HG03095 (cell line): ENCODE data around the gene FABP2.
"Not testable (repeated sequence)": the region's sequence is repeated elsewhere in the genome, so short reads cannot be mapped to it uniquely, and the experiment has no call there.

Experiments used
- ATAC-seq: cut with Tn5 transposase; IDR thresholded peaks from one replicate; pipeline ENCODE4 v1.9.1; 2021; ENCODE audit warnings: moderate library complexity; ENCODE audit not compliant: unreplicated experiment

FABP2 gene

GRCh38 chr4:119313237-119313636 is 8.7 kb downstream of the FABP2 start:
- no peak for ATAC-seq

GRCh38 chr4:119310826-119311225 is 11.1 kb downstream of the FABP2 start:
- ATAC-seq = no peak

GRCh38 chr4:119307606-119308005 is 14.3 kb downstream of the FABP2 start:
- no peak for ATAC-seq

GRCh38 chr4:119304431-119304830 is 17.5 kb downstream of the FABP2 start:
- no peak for ATAC-seq

- ATAC-seq = no peak
These were observed 18.2 kb downstream of the FABP2 start for GRCh38 chr4:119303587-119304305.

GRCh38 chr4:119302073-119302832 is 19.7 kb downstream of the FABP2 start:
- ATAC-seq = no peak

GRCh38 chr4:119300101-119300978 is 21.6 kb downstream of the FABP2 start:
- peak; percentile 96 for ATAC-seq

- ATAC-seq = peak; percentile 50
These were observed 22.2 kb downstream of the FABP2 start for GRCh38 chr4:119299741-119300100.

- no peak for ATAC-seq
These were observed 22.7 kb downstream of the FABP2 start for GRCh38 chr4:119299260-119299671.

- no peak for ATAC-seq
These were observed 24.1 kb downstream of the FABP2 start for GRCh38 chr4:119297795-119298194.

- ATAC-seq = no peak
These were observed 25.6 kb downstream of the FABP2 start for GRCh38 chr4:119296356-119296755.

- no peak for ATAC-seq
These were observed 31.3 kb downstream of the FABP2 start for GRCh38 chr4:119290598-119290997.

GRCh38 chr4:119289313-119289712 is 32.6 kb downstream of the FABP2 start:
- no peak for ATAC-seq

- ATAC-seq = no peak
These were observed 35.4 kb downstream of the FABP2 start for GRCh38 chr4:119286377-119287002.

GRCh38 chr4:119284876-119285780 is 36.8 kb downstream of the FABP2 start:
- no peak for ATAC-seq

GRCh38 chr4:119281393-119281792 is 40.5 kb downstream of the FABP2 start:
- no peak for ATAC-seq

GRCh38 chr4:119279945-119280344 is 42.0 kb downstream of the FABP2 start:
- not testable (repeated sequence) for ATAC-seq

- ATAC-seq = not testable (repeated sequence)
These were observed 42.4 kb downstream of the FABP2 start for GRCh38 chr4:119279541-119279940.

- no peak for ATAC-seq
These were observed 50.4 kb downstream of the FABP2 start for GRCh38 chr4:119271361-119272085.
